T-helper 2 cell treated with Interferon-gamma antibody and Interleukin-4, amounts not matched to agents 5 μg/mL and 100 μg/mL, for 36 hours (primary cell): ENCODE measurements around the gene TAS2R16.

Experiments used
- DNase-seq: peaks from one replicate; pipeline ENCODE4 v3.0.0; 2021; ENCODE audit warnings: low spot score
- H3K27ac Mint-ChIP-seq: one replicate; pipeline ENCODE4 v1.8.0; 2021; ENCODE audit warnings: mild to moderate bottlenecking, mixed read lengths
- H3K27me3 Mint-ChIP-seq: one replicate; pipeline ENCODE4 v1.8.0; 2021; ENCODE audit warnings: low read depth, mixed read lengths
- H3K36me3 Mint-ChIP-seq: one replicate; pipeline ENCODE4 v1.8.0; 2021; ENCODE audit warnings: low read depth, mixed read lengths
- H3K4me1 Mint-ChIP-seq: one replicate; pipeline ENCODE4 v1.8.0; 2021; ENCODE audit warnings: low read depth, mixed read lengths
- H3K4me3 Mint-ChIP-seq: one replicate; pipeline ENCODE4 v1.8.0; 2022; ENCODE audit warnings: mild to moderate bottlenecking, moderate library complexity, mixed read lengths
- H3K9me3 Mint-ChIP-seq: one replicate; pipeline ENCODE4 v1.8.0; 2021; ENCODE audit warnings: mixed read lengths

TAS2R16 gene

GRCh38 chr7:122951006-122951405, 44.5 kb downstream of the TAS2R16 start:
- no peaks in the 10 kb centered on the region for H3K27me3 Mint-ChIP-seq
- H3K36me3 Mint-ChIP-seq: no peaks in the 10 kb centered on the region
- H3K9me3 Mint-ChIP-seq: peaks cover 4% of the 10 kb centered on the region
- H3K4me3 Mint-ChIP-seq: no peak overlapping the region
- DNase-seq: no peak
- no peak overlapping the region for H3K27ac Mint-ChIP-seq
- H3K4me1 Mint-ChIP-seq: no peaks in the 10 kb centered on the region

GRCh38 chr7:122949186-122949585, 46.3 kb downstream of the TAS2R16 start:
- H3K4me3 Mint-ChIP-seq: no peak overlapping the region
- peaks cover 3% of the 10 kb centered on the region for H3K9me3 Mint-ChIP-seq
- no peaks in the 10 kb centered on the region for H3K27me3 Mint-ChIP-seq
- no peaks in the 10 kb centered on the region for H3K4me1 Mint-ChIP-seq
- H3K36me3 Mint-ChIP-seq: no peaks in the 10 kb centered on the region
- DNase-seq: no peak
- no peak overlapping the region for H3K27ac Mint-ChIP-seq
